H1 (cell line): ENCODE measurements around the gene SNX30. TPM values are rescaled to one million over a fixed set of nuclear protein-coding genes. Genes with fewer than 3 reads are reported as not detected.

ENCODE experiments used
- CTCF ChIA-PET: fragments of 300-600 bp; sonication (Branson Sonifier 250); formaldehyde crosslinking; loops from one replicate; lab custom pipeline; 2021; ENCODE audit not compliant: partially characterized antibody; lab: Charles Lee
- POLR2A ChIA-PET: fragments of 300-600 bp; sonication (Branson Sonifier 250); formaldehyde crosslinking; loops from one replicate; lab custom pipeline; 2021; ENCODE audit warnings: inconsistent platforms; ENCODE audit not compliant: partially characterized antibody; lab: Charles Lee
- DNase-seq, 2 experiments: peaks; one replicate each; pipeline versions ENCODE4 v3.0.0 to v3.0.0-alpha.2; 2010 to 2022; ENCODE audit warnings: low spot score in 2 of 2, low read depth in 1 of 2, mixed read lengths in 1 of 2
- FAIRE-seq: peaks from 2 replicates; lab custom pipeline; 2011; peaks lifted over from hg19 to GRCh38; lab: Jason Lieb, UNC
- H2AFZ ChIP-seq: 2 replicates; pipeline ENCODE4 v1.8.1; 2012; ENCODE audit warnings: low read length, inconsistent platforms
- H2AK5ac ChIP-seq: 2 replicates; pipeline ENCODE4 v1.6.1; 2013; ENCODE audit warnings: low read depth, low read length
- H2BK120ac ChIP-seq: replicated peaks from 2 replicates; pipeline ENCODE3; 2013; ENCODE audit warnings: low read depth, low read length, inconsistent platforms
- H2BK12ac ChIP-seq: 2 replicates; pipeline ENCODE4 v1.6.1; 2013; ENCODE audit warnings: low read depth, low read length
- H2BK15ac ChIP-seq: 2 replicates; pipeline ENCODE4 v1.6.1; 2013; ENCODE audit warnings: low read length
- H2BK20ac ChIP-seq: 2 replicates; pipeline ENCODE4 v1.6.1; 2013; ENCODE audit warnings: low read length
- H2BK5ac ChIP-seq: 2 replicates; pipeline ENCODE4 v1.6.1; 2013; ENCODE audit warnings: low read depth, low read length
- H3K14ac ChIP-seq: 2 replicates; pipeline ENCODE4 v1.6.1; 2013; ENCODE audit warnings: inconsistent platforms; ENCODE audit not compliant: insufficient read length
- H3K18ac ChIP-seq: 2 replicates; pipeline ENCODE4 v1.6.1; 2013; ENCODE audit warnings: low read length; ENCODE audit errors: extremely low read depth
- H3K23ac ChIP-seq: 2 replicates; pipeline ENCODE4 v1.6.1; 2013; ENCODE audit warnings: inconsistent platforms; ENCODE audit not compliant: insufficient read length
- H3K23me2 ChIP-seq: 2 replicates; pipeline ENCODE4 v1.6.1; 2013; ENCODE audit warnings: low read depth, low read length
- H3K27ac ChIP-seq: 2 replicates; pipeline ENCODE4 v1.6.1; 2011; ENCODE audit warnings: low read depth, low read length, inconsistent platforms
- H3K27me3 ChIP-seq, 4 experiments: replicated peaks in 1 of 4; 1 replicate in 1 of 4; 2 replicates in 3 of 4; pipeline versions ENCODE4 v1.6.1 to v1.8.1; 2011 to 2013; ENCODE audit warnings: low read length in 3 of 4, mild to moderate bottlenecking in 3 of 4, inconsistent platforms in 2 of 4, mixed read lengths in 2 of 4, moderate library complexity in 1 of 4; ENCODE audit not compliant: control insufficient read depth in 3 of 4, insufficient read depth in 3 of 4; ENCODE audit errors: extremely low read depth in 1 of 4
- H3K36me3 ChIP-seq, 4 experiments: 2 replicates each; pipeline versions ENCODE4 v1.6.1 to v1.8.1; 2011 to 2013; ENCODE audit warnings: mild to moderate bottlenecking in 4 of 4, low read length in 3 of 4, moderate library complexity in 2 of 4, control low read depth in 1 of 4, inconsistent platforms in 1 of 4; ENCODE audit not compliant: insufficient read depth in 4 of 4, control insufficient read depth in 2 of 4
- H3K4ac ChIP-seq: replicated peaks from 2 replicates; pipeline ENCODE3; 2013; ENCODE audit warnings: low read length, low read depth, mixed read lengths, inconsistent platforms; ENCODE audit not compliant: insufficient read length
- H3K4me1 ChIP-seq, 4 experiments: replicated peaks in 1 of 4; 1 replicate in 1 of 4; 2 replicates in 3 of 4; pipeline versions ENCODE4 v1.6.1 to v1.8.1; 2011 to 2013; ENCODE audit warnings: low read length in 3 of 4, inconsistent platforms in 2 of 4, mixed read lengths in 1 of 4; ENCODE audit not compliant: insufficient read depth in 4 of 4, control insufficient read depth in 3 of 4
- H3K4me2 ChIP-seq, 2 experiments: 2 replicates each; pipeline versions ENCODE4 v1.6.1 to v1.8.1; 2011 to 2013; ENCODE audit warnings: low read depth in 2 of 2, low read length in 2 of 2, control low read depth in 1 of 2, inconsistent platforms in 1 of 2, mild to moderate bottlenecking in 1 of 2; ENCODE audit not compliant: insufficient read depth in 1 of 2
- H3K4me3 ChIP-seq, 4 experiments: fragments of 200-600, 300-600 bp in 1 of 4; sonication (generic), shearing (Covaris generic), sonication (Bioruptor Twin) in 1 of 4; 2 replicates each; pipeline versions ENCODE4 v1.5.1 to v1.8.1; 2011 to 2016; ENCODE audit warnings: low read length in 4 of 4, low read depth in 3 of 4, control low read depth in 2 of 4, inconsistent platforms in 2 of 4, mild to moderate bottlenecking in 2 of 4, mixed read lengths in 1 of 4, moderate library complexity in 1 of 4; ENCODE audit not compliant: insufficient read depth in 2 of 4; ENCODE audit errors: extremely low read depth in 1 of 4
- H3K56ac ChIP-seq: replicated peaks from 2 replicates; pipeline ENCODE3; 2013; ENCODE audit warnings: low read depth, mild to moderate bottlenecking, mixed read lengths, low read length, inconsistent platforms; ENCODE audit not compliant: insufficient read length
- H3K79me1 ChIP-seq: 2 replicates; pipeline ENCODE4 v1.6.1; 2013; ENCODE audit warnings: low read depth, low read length, control low read depth
- H3K79me2 ChIP-seq, 2 experiments: 2 replicates each; pipeline versions ENCODE4 v1.6.1 to v1.8.1; 2012 to 2013; ENCODE audit warnings: low read length in 2 of 2, mild to moderate bottlenecking in 2 of 2, inconsistent platforms in 1 of 2; ENCODE audit not compliant: insufficient read depth in 2 of 2, control insufficient read depth in 1 of 2
- H3K9ac ChIP-seq, 4 experiments: replicated peaks in 1 of 4; 1 replicate in 1 of 4; 2 replicates in 3 of 4; pipeline versions ENCODE4 v1.6.1 to v1.8.1; 2011 to 2013; ENCODE audit warnings: low read depth in 3 of 4, low read length in 3 of 4, control low read depth in 2 of 4, mild to moderate bottlenecking in 2 of 4, moderate library complexity in 2 of 4, inconsistent platforms in 1 of 4; ENCODE audit errors: extremely low read depth in 1 of 4
- H3K9me3 ChIP-seq, 2 experiments: 2 replicates each; pipeline versions ENCODE4 v1.6.1 to v1.8.1; 2012 to 2013; ENCODE audit warnings: mild to moderate bottlenecking in 2 of 2, moderate library complexity in 2 of 2, control low read depth in 1 of 2, inconsistent platforms in 1 of 2, low read depth in 1 of 2, low read length in 1 of 2, mixed read lengths in 1 of 2; ENCODE audit not compliant: insufficient read depth in 2 of 2
- H4K20me1 ChIP-seq, 2 experiments: replicated peaks in 1 of 2; 2 replicates each; pipeline versions ENCODE3 to v1.8.1; 2011 to 2013; ENCODE audit warnings: inconsistent platforms in 2 of 2, low read length in 2 of 2, mild to moderate bottlenecking in 1 of 2; ENCODE audit not compliant: insufficient read depth in 2 of 2, control insufficient read depth in 1 of 2
- H4K5ac ChIP-seq: 2 replicates; pipeline ENCODE4 v1.6.1; 2013; ENCODE audit warnings: low read length, low read depth, mixed read lengths, inconsistent platforms; ENCODE audit not compliant: insufficient read length
- H4K8ac ChIP-seq: 2 replicates; pipeline ENCODE4 v1.8.0; 2013; ENCODE audit warnings: mild to moderate bottlenecking, moderate library complexity, low read length, inconsistent platforms; ENCODE audit not compliant: insufficient read depth; ENCODE audit errors: extremely low read depth
- H4K91ac ChIP-seq: replicated peaks from 2 replicates; pipeline ENCODE3; 2013; ENCODE audit warnings: low read length, mixed read lengths, inconsistent platforms; ENCODE audit not compliant: insufficient read length
- BCL11A ChIP-seq, 2 experiments: IDR thresholded peaks; one replicate each; pipeline ENCODE4 v1.6.1; 2011; ENCODE audit warnings: low read depth in 2 of 2, low read length in 2 of 2, mild to moderate bottlenecking in 2 of 2
- FOSL1 ChIP-seq: IDR thresholded peaks from 2 replicates; pipeline ENCODE4 v1.6.1; 2011; ENCODE audit warnings: mild to moderate bottlenecking, low read depth, low read length, moderate library complexity; ENCODE audit not compliant: insufficient read depth
- HDAC6 ChIP-seq: IDR thresholded peaks from one replicate; pipeline ENCODE4 v1.7.1; 2012; ENCODE audit warnings: low read depth, mild to moderate bottlenecking, inconsistent platforms, low read length, moderate library complexity
- JUN ChIP-seq: IDR thresholded peaks from 2 replicates; pipeline ENCODE4 v1.6.1; 2011; ENCODE audit warnings: low read depth, mild to moderate bottlenecking, improper control_type of control experiment, low read length
- MAFK ChIP-seq: IDR thresholded peaks from 2 replicates; pipeline ENCODE4 v1.6.1; 2012; ENCODE audit warnings: low read depth, mild to moderate bottlenecking, improper control_type of control experiment, low read length
- NRF1 ChIP-seq: IDR thresholded peaks from 2 replicates; pipeline ENCODE4 v1.6.1; 2011; ENCODE audit warnings: mild to moderate bottlenecking, low read depth, low read length, improper control_type of control experiment
- POLR2AphosphoS5 ChIP-seq: IDR thresholded peaks from 2 replicates; pipeline ENCODE4 v1.6.1; 2011; ENCODE audit warnings: low read depth, low read length
- RBBP5 ChIP-seq: IDR thresholded peaks from 2 replicates; pipeline ENCODE4 v1.7.1; 2012; ENCODE audit warnings: low read depth, mild to moderate bottlenecking, inconsistent platforms, low read length, moderate library complexity, borderline replicate concordance
- RFX5 ChIP-seq: IDR thresholded peaks from 2 replicates; pipeline ENCODE4 v1.6.1; 2011; ENCODE audit warnings: low read depth, low read length, improper control_type of control experiment, borderline replicate concordance
- SIN3A ChIP-seq, 2 experiments: IDR thresholded peaks in 1 of 2; conservative IDR thresholded peaks in 1 of 2; 2 replicates each; pipeline ENCODE4 v1.6.1; 2011 to 2012; ENCODE audit warnings: low read length in 2 of 2, improper control_type of control experiment in 1 of 2, low read depth in 1 of 2, mild to moderate bottlenecking in 1 of 2
- SIX5 ChIP-seq: IDR thresholded peaks from 2 replicates; pipeline ENCODE4 v1.6.1; 2011; ENCODE audit warnings: mild to moderate bottlenecking, low read depth, low read length
- SP2 ChIP-seq: IDR thresholded peaks from 2 replicates; pipeline ENCODE4 v1.6.1; 2012; ENCODE audit warnings: mild to moderate bottlenecking, low read length, inconsistent platforms
- SRF ChIP-seq: IDR thresholded peaks from 2 replicates; pipeline ENCODE4 v1.6.1; 2011; ENCODE audit warnings: mild to moderate bottlenecking, low read depth, low read length, moderate library complexity
- SUZ12 ChIP-seq: fragments of 200-600 bp; sonication (generic); IDR thresholded peaks from 2 replicates; pipeline ENCODE4 v1.6.1; 2012; ENCODE audit warnings: mild to moderate bottlenecking, inconsistent platforms, low read length, moderate library complexity, mixed read lengths
- WGBS, 2 experiments: shearing (Covaris generic) in 1 of 2; methylation state at CpG; one replicate each; pipeline versions ENCODE4 v1.1.6 to v1.1.7; 2013 to 2015; ENCODE audit warnings: low lambda C conversion rate in 2 of 2, mixed read lengths in 2 of 2, inconsistent platforms in 1 of 2, low coverage in 1 of 2, missing lambda C conversion rate in 1 of 2; ENCODE audit not compliant: insufficient replicate concordance in 2 of 2, insufficient coverage in 1 of 2, insufficient read length in 1 of 2; ENCODE audit errors: extremely low coverage in 1 of 2, missing lambda C conversion rate in 1 of 2; 5-methylcytosine and 5-hydroxymethylcytosine counted together
- polyA plus RNA-seq, 7 experiments: library from polyadenylated mRNA; depleted of rRNA in 3 of 7; stranded (reverse) in 5 of 7; unstranded in 2 of 7; fragments of >200 nt in 5 of 7; fragments of 200-250 nt in 2 of 7; gene quantifications; 1 replicate in 5 of 7; 2 replicates in 1 of 7; 4 replicates in 1 of 7; pipeline versions ENCODE4 v1.2.1 to v1.2.3, GENCODE V29; 2011 to 2013; ENCODE audit warnings: missing spikeins in 2 of 7, mixed read lengths in 2 of 7
- total RNA-seq: library from RNA; stranded (reverse); fragmentation: NEBNext Ultra II Directional; extraction: Animal tissue kit (Norgen Biotek cat#: 25700); gene quantifications from 2 replicates; pipeline ENCODE4 v1.2.1, GENCODE V29; 2021

Gene SNX30
- total and polyA plus RNA-seq, 2 of the 8 experiments (the other 6 are each of a cell fraction or from before 2014, with no cell fraction given) = 4.0 to 12.2 TPM

- ChIA-PET CTCF (interaction anchor here (1.2 to 5.8 kb wide), 4 partner anchors 8 to 34 kb away, joined by 4 to 56 read pairs (median 7); no protein-coding TSS in a partner anchor), POLR2A (interaction anchor here (1.2 kb wide), 1 partner anchor 9 kb away, joined by 3 read pairs; no protein-coding TSS in a partner anchor)
- Histone ChIP-seq H3K23me2 (no peaks in the 10 kb centered on the region), H3K4ac (no peak overlapping the region), H2BK12ac (no peak overlapping the region), H2AK5ac (no peak overlapping the region), H3K79me1 (no peaks in the 10 kb centered on the region), H3K56ac (no peak overlapping the region), H3K4me1 (no peaks in the 10 kb centered on the region), H3K27me3 (no peaks in the 10 kb centered on the region), H3K27ac (no peak overlapping the region), H4K20me1 (no peaks in the 10 kb centered on the region), H2BK20ac (no peak overlapping the region), H2BK5ac (no peak overlapping the region), H2AFZ (no peak overlapping the region), H3K18ac (no peak overlapping the region), H4K5ac (no peak overlapping the region), H2BK120ac (no peak overlapping the region), H4K91ac (no peak overlapping the region), H2BK15ac (no peak overlapping the region), H3K79me2 (no peaks in the 10 kb centered on the region), H3K23ac (no peak overlapping the region), H3K36me3 (no peaks in the 10 kb centered on the region; a peak in 1 of 8 replicates), H3K14ac (no peak overlapping the region), H3K4me2 (no peak overlapping the region), H3K9me3 (no peaks in the 10 kb centered on the region), H3K9ac (no peak overlapping the region), H4K8ac (no peak overlapping the region), H3K4me3 (no peak overlapping the region)
- TF ChIP-seq HDAC6 = no peak
- no peak for TF ChIP-seq RFX5
- no peak for TF ChIP-seq NRF1
- no peak for TF ChIP-seq SIN3A (conservative IDR thresholded peaks at IDR 0.05 in 1 of 2, IDR thresholded peaks at IDR 0.05 in 1 of 2; ENCODE audit: low read depth in 1 of 2, low read length in 2 of 2)
- no peak for TF ChIP-seq MAFK
- TF ChIP-seq POLR2AphosphoS5 = no peak
- no peak for TF ChIP-seq SIX5
- TF ChIP-seq SUZ12 = no peak
- TF ChIP-seq JUN = no peak
- TF ChIP-seq SRF = no peak
- no peak for TF ChIP-seq FOSL1
- TF ChIP-seq RBBP5 = no peak
- no peak for TF ChIP-seq SP2
- no peak for TF ChIP-seq BCL11A (IDR thresholded peaks at IDR 0.05; ENCODE audit: low read depth in 2 of 2, low read length in 2 of 2)
- 87% methylated on average over 2 of the region's 2 CpGs; no CpG with 5 or more reads in 1 of the 2 experiments for WGBS, 2 experiments
- DNase-seq (no peak), FAIRE-seq (no peak)
These were observed 128.2 kb downstream of the SNX30 start for GRCh38 chr9:112878752-112879151.
